Colonic mucosa (tissue), 4 donors: ENCODE data around the gene CREBRF. TPM values are rescaled to one million over a fixed set of nuclear protein-coding genes. Genes with fewer than 3 reads are reported as not detected.

ENCODE experiments used
- DNase-seq: peaks from one replicate; pipeline ENCODE4 v3.0.0-alpha.2; 2020
- H3K27ac ChIP-seq: fragments of 200-600 bp; one replicate; pipeline ENCODE4 v1.8.0; 2021
- H3K27me3 ChIP-seq: fragments of 200-600 bp; one replicate; pipeline ENCODE4 v1.8.0; 2021
- H3K36me3 ChIP-seq: fragments of 200-600 bp; one replicate; pipeline ENCODE4 v1.8.0; 2021
- H3K4me1 ChIP-seq: fragments of 200-600 bp; one replicate; pipeline ENCODE4 v1.8.0; 2021; ENCODE audit warnings: mild to moderate bottlenecking
- H3K4me3 ChIP-seq: fragments of 200-600 bp; one replicate; pipeline ENCODE4 v1.8.0; 2021
- H3K9ac ChIP-seq, 2 donors: one replicate each; pipeline ENCODE4 v1.7.0; 2013; ENCODE audit warnings: control low read depth in 2 of 2, low read depth in 2 of 2, low read length in 2 of 2
- H3K9me3 ChIP-seq: fragments of 200-600 bp; one replicate; pipeline ENCODE4 v1.8.0; 2021
- CTCF ChIP-seq: fragments of 200-600 bp; IDR thresholded peaks from one replicate; pipeline ENCODE4 v1.8.0; 2022; ENCODE audit warnings: antibody characterized with exemption, mild to moderate bottlenecking
- intact Hi-C: fragments of 100-400 bp; cut with DNase I; formaldehyde crosslinking; loops from one replicate; pipeline ENCODE4 v1.14.1; 2022
- total RNA-seq, 2 donors: library from RNA; stranded (reverse); fragmentation: NEBNext Ultra II Directional in 1 of 2; extraction: Animal tissue kit (Norgen Biotek cat#: 25700) in 1 of 2; gene quantifications; one replicate each; pipeline ENCODE4 v1.2.1, GENCODE V29; 2021
- donor health status: healthy.
- donor health status: DM: no; HTN: no; CAD: no.
- donor health status: DM: no; HTN: no; CAD: no.

Gene CREBRF
- total RNA-seq, 2 donors from 2014 or later, result 7.2 to 19.1 TPM

- Histone ChIP-seq H3K4me1 (no peaks in the 10 kb centered on the region), H3K27me3 (no peaks in the 10 kb centered on the region), H3K36me3 (no peaks in the 10 kb centered on the region), H3K9me3 (no peaks in the 10 kb centered on the region), H3K4me3 (no peak overlapping the region), H3K9ac (no peak overlapping the region), H3K27ac (no peak overlapping the region)
- no peak for TF ChIP-seq CTCF
- intact Hi-C loops, result no loop called here
- DNase-seq, result no peak
These were observed 119.4 kb downstream of the CREBRF start for GRCh38 chr5:173175523-173175922.

GRCh38 chr5:173178369-173178910 is 122.3 kb downstream of the CREBRF start:
- intact Hi-C loops, result no loop called here
- no peak for DNase-seq
- H3K27me3 ChIP-seq, result no peaks in the 10 kb centered on the region
- no peak overlapping the region for H3K4me3 ChIP-seq
- H3K27ac ChIP-seq, result no peak overlapping the region
- H3K4me1 ChIP-seq, result no peaks in the 10 kb centered on the region
- no peaks in the 10 kb centered on the region for H3K36me3 ChIP-seq
- no peak overlapping the region for H3K9ac ChIP-seq
- TF ChIP-seq CTCF, result no peak
- H3K9me3 ChIP-seq, result no peaks in the 10 kb centered on the region

- Histone ChIP-seq H3K4me3 (no peak overlapping the region), H3K36me3 (no peaks in the 10 kb centered on the region), H3K27me3 (no peaks in the 10 kb centered on the region), H3K27ac (no peak overlapping the region), H3K9me3 (no peaks in the 10 kb centered on the region), H3K4me1 (no peaks in the 10 kb centered on the region), H3K9ac (no peak overlapping the region)
- intact Hi-C loops, result no loop called here
- no peak for TF ChIP-seq CTCF
- no peak for DNase-seq
These were observed 124.2 kb downstream of the CREBRF start for GRCh38 chr5:173180331-173180730.

GRCh38 chr5:173187054-173187743 is 131.0 kb downstream of the CREBRF start:
- Histone ChIP-seq H3K4me1 (no peaks in the 10 kb centered on the region), H3K9me3 (no peaks in the 10 kb centered on the region), H3K36me3 (no peaks in the 10 kb centered on the region), H3K9ac (no peak overlapping the region), H3K27ac (no peak overlapping the region), H3K27me3 (no peaks in the 10 kb centered on the region), H3K4me3 (no peak overlapping the region)
- no peak for TF ChIP-seq CTCF
- intact Hi-C loops, result no loop called here
- DNase-seq, result no peak

GRCh38 chr5:173188280-173188679 is 132.1 kb downstream of the CREBRF start:
- Histone ChIP-seq H3K27ac (no peak overlapping the region), H3K9ac (no peak overlapping the region), H3K27me3 (no peaks in the 10 kb centered on the region), H3K9me3 (no peaks in the 10 kb centered on the region), H3K36me3 (no peaks in the 10 kb centered on the region), H3K4me3 (no peak overlapping the region), H3K4me1 (no peaks in the 10 kb centered on the region)
- intact Hi-C loops, result no loop called here
- TF ChIP-seq CTCF, result no peak
- DNase-seq, result no peak

Other genes with a start within 250 kb of the CREBRF start
- 100 to 1,000 TPM; 173 to 191 TPM for gene ERGIC1, start 222.1 kb upstream of the CREBRF start, total RNA-seq
- 10 to 100 TPM; 26.6 to 50.6 TPM for gene RPL26L1, start 96.9 kb upstream of the CREBRF start, total RNA-seq
- 100 to 1,000 TPM; 194 to 218 TPM for gene ATP6V0E1, start 72.6 kb upstream of the CREBRF start, total RNA-seq
- 10 to 100 TPM; 11.4 to 17.2 TPM for gene BNIP1, start 88.2 kb downstream of the CREBRF start, total RNA-seq
- not detected for gene NKX2-5, start 178.9 kb downstream of the CREBRF start, total RNA-seq